Adrenal gland (tissue), 5 donors: Measurements from ENCODE around the gene MTMR12.

Experiments
- CTCF ChIP-seq, 6 experiments: fragments of 450-650 bp in 4 of 6; fragments of 200-600 bp in 2 of 6; sonication (generic) in 1 of 6; IDR thresholded peaks; 1 replicate in 5 of 6; 2 replicates in 1 of 6; pipeline versions ENCODE4 v1.5.1 to v1.8.0; 2016 to 2021; ENCODE audit warnings: antibody characterized with exemption in 6 of 6, mild to moderate bottlenecking in 2 of 6, moderate library complexity in 1 of 6
- POLR2A ChIP-seq, 2 donors: fragments of 450-650 bp; IDR thresholded peaks; one replicate each; pipeline ENCODE4 v1.6.1; 2017; ENCODE audit warnings: antibody characterized with exemption in 2 of 2, mild to moderate bottlenecking in 2 of 2, moderate library complexity in 1 of 2
- donor health status: DM: no; HTN: no; CAD: no.

- TF ChIP-seq POLR2A (IDR thresholded peaks at IDR 0.05) (no peak), CTCF (IDR thresholded peaks at IDR 0.05) (no peak)
These were observed 89.8 kb downstream of the MTMR12 start for GRCh38 chr5:32222723-32223470.
